H7 (cell line): Measurements from ENCODE around the gene ANK2. TPM values are rescaled to one million over a fixed set of nuclear protein-coding genes. Genes with fewer than 3 reads are reported as not detected.

Experiments used
- DNase-seq: peaks from one replicate; pipeline ENCODE4 v3.0.0; 2012
- H3K27me3 ChIP-seq: 2 replicates; pipeline ENCODE4 v1.6.0; 2011; ENCODE audit warnings: mild to moderate bottlenecking, low read length; ENCODE audit not compliant: control insufficient read depth, insufficient read depth
- H3K36me3 ChIP-seq: replicated peaks from 2 replicates; pipeline ENCODE4 v1.5.1; 2011; ENCODE audit warnings: low read length; ENCODE audit not compliant: control insufficient read depth, insufficient read depth
- H3K4me3 ChIP-seq: 2 replicates; pipeline ENCODE4 v1.5.1; 2011; ENCODE audit warnings: low read depth, mild to moderate bottlenecking, control low read depth, low read length, moderate library complexity; ENCODE audit not compliant: insufficient read depth
- total RNA-seq: library from RNA; depleted of rRNA; stranded (reverse); fragments of >200 nt; shearing (Covaris generic); gene quantifications from 2 replicates; pipeline ENCODE4 v1.2.3, GENCODE V29; 2014

Gene ANK2
- total RNA-seq, 1 experiment from 2014 or later, result 13.3 TPM

DNA sequence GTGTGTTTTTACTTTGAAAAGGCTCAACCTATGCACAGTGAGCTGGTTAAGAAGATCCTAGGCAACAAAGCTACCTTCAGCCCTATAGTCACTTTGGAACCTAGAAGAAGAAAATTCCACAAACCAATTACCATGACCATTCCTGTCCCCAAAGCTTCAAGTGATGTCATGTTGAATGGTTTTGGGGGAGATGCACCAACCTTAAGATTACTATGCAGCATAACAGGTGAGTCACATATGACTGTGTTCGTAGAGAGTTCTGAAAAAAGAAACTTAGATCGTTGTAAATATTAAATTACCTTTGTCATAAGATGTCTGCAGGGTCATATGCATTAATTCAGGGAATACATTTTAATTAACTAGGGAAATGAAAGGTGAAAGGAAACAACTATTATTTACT lies 287.1 kb downstream of the ANK2 start:
- no peak for DNase-seq
- Histone ChIP-seq H3K4me3 (no peak overlapping the region), H3K36me3 (no peaks in the 10 kb centered on the region), H3K27me3 (no peaks in the 10 kb centered on the region)

DNA sequence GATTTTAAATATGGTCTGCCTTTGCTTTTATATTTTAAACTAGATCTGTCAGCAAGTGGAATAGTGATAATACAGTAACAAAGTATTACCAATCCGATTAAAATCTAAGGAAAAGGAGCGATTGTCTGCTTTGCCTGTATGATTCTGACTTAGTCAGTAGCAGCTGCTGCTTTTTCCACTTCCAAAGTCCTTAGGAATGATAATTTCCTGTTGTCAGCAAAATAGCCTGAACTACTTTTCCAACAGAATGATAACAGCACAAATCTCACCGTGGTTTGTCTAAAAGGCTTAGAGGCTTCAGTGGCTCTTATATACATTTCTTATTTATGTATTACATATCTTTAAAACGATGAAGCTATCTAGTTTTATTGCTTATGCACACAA lies 290.0 kb downstream of the ANK2 start:
- no peaks in the 10 kb centered on the region for H3K27me3 ChIP-seq
- H3K36me3 ChIP-seq, result peaks cover 3% of the 10 kb centered on the region
- H3K4me3 ChIP-seq, result no peak overlapping the region
- DNase-seq, result no peak

DNA sequence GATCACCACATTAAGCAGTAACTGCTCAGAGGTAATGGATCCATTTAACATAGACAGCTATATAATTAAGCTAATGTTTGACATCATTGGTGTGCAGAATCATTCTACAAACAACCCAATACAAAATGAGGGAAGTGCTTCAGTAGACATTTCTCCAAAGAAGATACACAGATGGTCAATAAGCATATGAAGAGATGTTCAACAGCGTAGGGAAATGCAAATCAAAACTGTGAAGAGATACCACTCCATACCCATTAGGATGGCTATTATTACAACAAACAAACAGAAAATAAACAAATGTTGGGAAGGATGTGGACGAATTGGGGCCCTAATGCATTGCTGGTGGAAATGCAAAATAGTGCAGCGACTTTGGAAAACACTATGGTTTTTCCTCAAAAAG lies 294.6 kb downstream of the ANK2 start:
- H3K36me3 ChIP-seq, result peaks cover 3% of the 10 kb centered on the region

DNA sequence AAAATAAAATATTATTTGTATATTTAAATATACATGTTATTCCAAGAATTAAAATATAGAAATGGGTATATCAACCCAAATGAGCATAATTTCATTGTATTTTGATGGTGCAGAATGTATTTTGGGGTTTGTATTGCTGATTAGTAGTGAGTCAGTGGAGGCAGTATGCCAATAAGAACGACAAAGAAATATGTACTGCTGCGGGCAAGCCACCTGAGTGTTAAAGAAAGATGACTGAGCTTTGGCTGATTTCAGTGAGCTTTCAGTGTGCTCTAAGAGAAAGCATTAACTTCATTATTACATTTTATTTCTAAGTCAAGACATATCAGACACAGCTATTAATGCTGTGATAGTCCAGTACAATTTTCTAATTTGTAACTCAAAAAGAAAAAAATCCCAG lies 297.8 kb downstream of the ANK2 start:
- H3K36me3 ChIP-seq, result peaks cover 3% of the 10 kb centered on the region
- DNase-seq, result no peak
- no peak overlapping the region for H3K4me3 ChIP-seq
- H3K27me3 ChIP-seq, result no peaks in the 10 kb centered on the region

More for the DNA sequence above, 294.6 kb downstream of the ANK2 start:
- Histone ChIP-seq H3K27me3 (no peaks in the 10 kb centered on the region), H3K4me3 (no peak overlapping the region)
- DNase-seq, result no peak

DNA sequence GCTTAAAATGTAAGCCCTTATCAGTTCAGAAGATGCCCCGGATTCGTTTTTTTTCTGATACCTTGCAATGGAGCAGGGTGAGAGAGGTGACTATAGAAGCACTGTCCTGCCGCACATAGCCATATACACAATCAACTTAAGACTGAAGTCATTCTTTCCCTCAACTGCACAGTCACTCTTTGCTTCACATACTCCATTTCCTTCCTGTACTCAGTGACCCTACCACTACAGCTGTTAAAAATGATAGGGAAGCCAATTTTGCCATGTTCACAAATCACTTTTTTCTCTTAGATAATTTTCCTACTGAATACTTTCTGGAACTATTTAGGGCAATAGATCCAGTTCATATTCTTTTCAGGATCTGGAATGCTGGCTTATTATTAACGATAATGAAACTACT lies 300.0 kb downstream of the ANK2 start:
- Histone ChIP-seq H3K36me3 (no peaks in the 10 kb centered on the region), H3K27me3 (no peaks in the 10 kb centered on the region), H3K4me3 (no peak overlapping the region)
- DNase-seq, result no peak

DNA sequence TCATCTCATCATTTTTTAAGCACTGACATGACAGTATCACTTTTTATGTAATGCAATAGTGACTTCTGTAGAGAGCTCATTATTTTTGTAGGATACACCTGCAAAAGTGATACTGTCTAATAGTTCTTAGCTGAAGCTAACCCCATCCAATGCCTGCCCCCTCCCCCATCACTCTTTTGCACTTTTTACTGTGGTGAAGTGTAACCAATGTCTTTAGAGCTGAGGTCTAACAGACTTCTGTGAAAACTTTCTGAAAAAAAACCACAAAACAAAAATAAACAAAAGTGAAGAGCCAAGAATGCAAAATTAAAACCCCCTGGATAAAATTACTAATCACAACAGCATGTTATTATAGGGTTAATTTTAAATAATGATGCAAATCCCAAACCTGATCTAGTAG lies 301.1 kb downstream of the ANK2 start:
- H3K27me3 ChIP-seq, result no peaks in the 10 kb centered on the region
- no peak overlapping the region for H3K4me3 ChIP-seq
- no peak for DNase-seq
- H3K36me3 ChIP-seq, result no peaks in the 10 kb centered on the region

DNA sequence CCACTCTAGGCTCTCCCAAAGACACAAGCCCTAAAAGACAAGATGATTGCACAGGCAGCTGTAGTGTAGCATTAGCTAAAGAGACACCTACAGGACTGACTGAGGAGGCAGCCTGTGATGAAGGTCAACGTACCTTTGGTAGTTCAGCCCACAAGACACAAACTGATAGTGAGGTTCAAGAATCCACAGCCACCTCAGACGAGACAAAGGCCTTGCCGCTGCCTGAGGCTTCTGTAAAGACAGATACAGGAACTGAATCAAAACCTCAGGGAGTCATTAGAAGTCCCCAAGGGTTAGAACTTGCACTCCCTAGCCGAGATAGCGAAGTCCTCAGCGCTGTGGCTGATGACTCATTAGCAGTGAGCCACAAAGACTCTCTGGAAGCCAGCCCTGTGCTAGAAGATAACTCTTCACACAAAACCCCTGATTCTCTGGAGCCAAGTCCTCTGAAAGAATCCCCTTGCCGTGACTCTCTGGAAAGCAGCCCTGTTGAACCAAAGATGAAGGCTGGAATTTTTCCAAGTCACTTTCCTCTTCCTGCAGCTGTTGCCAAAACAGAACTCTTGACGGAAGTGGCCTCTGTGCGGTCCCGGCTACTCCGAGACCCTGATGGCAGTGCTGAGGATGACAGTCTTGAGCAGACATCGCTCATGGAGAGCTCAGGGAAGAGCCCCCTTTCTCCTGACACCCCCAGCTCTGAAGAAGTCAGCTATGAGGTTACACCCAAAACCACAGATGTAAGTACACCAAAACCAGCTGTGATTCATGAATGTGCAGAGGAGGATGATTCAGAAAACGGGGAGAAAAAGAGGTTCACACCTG lies 306.3 kb downstream of the ANK2 start:
- H3K27me3 ChIP-seq, result no peaks in the 10 kb centered on the region
- H3K4me3 ChIP-seq, result no peak overlapping the region
- H3K36me3 ChIP-seq, result no peaks in the 10 kb centered on the region
- no peak for DNase-seq

DNA sequence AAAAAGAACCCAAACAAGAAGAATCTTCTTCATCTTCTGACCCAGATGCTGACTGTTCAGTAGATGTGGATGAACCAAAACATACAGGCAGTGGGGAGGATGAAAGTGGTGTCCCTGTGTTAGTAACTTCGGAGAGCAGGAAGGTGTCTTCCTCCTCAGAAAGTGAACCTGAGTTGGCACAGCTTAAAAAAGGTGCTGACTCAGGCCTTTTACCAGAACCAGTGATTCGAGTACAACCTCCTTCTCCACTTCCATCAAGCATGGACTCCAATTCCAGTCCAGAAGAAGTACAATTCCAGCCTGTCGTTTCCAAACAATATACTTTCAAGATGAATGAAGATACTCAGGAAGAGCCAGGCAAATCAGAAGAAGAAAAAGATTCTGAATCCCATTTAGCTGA lies 307.0 kb downstream of the ANK2 start:
- Histone ChIP-seq H3K36me3 (no peaks in the 10 kb centered on the region), H3K27me3 (no peaks in the 10 kb centered on the region), H3K4me3 (no peak overlapping the region)
- DNase-seq, result no peak

DNA sequence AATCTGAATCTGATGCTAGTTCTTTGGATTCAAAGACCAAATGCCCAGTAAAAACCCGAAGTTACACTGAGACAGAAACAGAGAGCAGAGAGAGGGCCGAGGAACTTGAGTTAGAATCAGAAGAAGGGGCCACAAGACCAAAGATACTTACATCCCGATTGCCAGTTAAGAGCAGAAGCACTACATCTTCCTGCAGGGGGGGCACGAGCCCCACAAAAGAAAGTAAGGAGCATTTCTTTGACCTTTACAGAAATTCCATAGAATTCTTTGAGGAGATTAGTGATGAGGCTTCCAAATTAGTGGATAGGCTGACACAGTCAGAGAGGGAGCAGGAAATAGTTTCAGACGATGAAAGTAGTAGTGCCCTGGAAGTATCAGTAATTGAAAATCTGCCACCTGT lies 309.3 kb downstream of the ANK2 start:
- Histone ChIP-seq H3K4me3 (no peak overlapping the region), H3K27me3 (no peaks in the 10 kb centered on the region), H3K36me3 (0 out of 2 replicates have a peak, but pooled peaks cover 1% of the 10 kb centered on the region)
- no peak for DNase-seq

DNA sequence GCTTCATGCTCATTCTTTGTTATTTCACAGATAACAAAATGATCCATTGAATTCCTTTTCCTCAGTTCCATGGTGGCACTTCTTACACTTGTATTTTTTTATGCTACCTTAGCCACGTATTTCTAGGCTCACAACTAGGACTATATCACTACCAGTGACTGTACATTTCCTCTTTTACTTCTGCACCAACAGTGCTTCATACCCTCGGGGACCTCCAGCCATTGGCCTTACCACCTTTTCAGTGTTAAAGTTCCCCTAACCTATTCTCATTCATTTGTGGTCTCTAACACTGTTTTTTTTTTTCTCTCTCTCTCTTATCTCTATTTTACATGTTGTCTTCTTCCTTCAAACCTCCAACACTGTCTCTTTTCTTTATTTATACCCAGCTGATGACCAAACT lies 315.9 kb downstream of the ANK2 start:
- no peak for DNase-seq
- H3K36me3 ChIP-seq, result peaks cover 4% of the 10 kb centered on the region
- no peaks in the 10 kb centered on the region for H3K27me3 ChIP-seq
- H3K4me3 ChIP-seq, result no peak overlapping the region

DNA sequence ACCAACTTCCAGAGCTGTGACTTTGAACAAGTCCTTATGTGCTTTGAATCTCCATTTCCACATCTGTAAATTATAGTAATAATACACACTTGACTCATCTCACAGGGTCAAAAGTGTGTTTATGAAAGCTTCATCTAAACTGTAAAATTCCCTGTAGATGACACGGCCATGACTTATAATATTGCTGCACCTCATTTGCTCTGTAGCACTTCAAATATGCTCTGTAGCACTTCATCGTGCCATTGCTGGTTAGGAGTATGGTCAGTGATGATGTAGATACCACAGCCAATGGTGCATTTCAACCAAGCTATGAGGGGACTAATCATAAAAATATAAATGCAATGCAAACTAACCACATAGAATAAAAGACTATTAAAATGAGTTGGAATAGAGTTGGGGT lies 318.6 kb downstream of the ANK2 start:
- H3K36me3 ChIP-seq, result peaks cover 5% of the 10 kb centered on the region
- H3K27me3 ChIP-seq, result no peaks in the 10 kb centered on the region
- no peak overlapping the region for H3K4me3 ChIP-seq
- no peak for DNase-seq

DNA sequence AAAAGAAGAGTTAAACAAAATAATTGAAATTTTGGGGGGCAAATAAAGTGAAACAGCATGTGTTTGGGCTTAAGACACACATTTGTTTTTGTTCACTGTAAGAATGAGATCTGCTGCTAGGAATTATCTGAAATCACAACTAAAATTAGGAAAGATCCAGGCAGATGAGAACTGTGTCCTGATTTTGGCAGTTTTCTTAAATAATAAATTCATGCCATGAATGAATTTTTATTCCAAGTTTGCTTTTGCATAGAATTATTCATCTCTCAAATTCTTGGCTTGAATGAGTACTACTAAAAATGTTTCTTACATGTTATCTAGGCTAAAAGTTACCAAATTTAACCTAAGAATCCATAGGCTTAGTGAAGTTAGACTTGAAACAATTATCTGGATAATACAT lies 321.7 kb downstream of the ANK2 start:
- no peak for DNase-seq
- H3K27me3 ChIP-seq, result no peaks in the 10 kb centered on the region
- H3K4me3 ChIP-seq, result no peak overlapping the region
- peaks cover 6% of the 10 kb centered on the region for H3K36me3 ChIP-seq

DNA sequence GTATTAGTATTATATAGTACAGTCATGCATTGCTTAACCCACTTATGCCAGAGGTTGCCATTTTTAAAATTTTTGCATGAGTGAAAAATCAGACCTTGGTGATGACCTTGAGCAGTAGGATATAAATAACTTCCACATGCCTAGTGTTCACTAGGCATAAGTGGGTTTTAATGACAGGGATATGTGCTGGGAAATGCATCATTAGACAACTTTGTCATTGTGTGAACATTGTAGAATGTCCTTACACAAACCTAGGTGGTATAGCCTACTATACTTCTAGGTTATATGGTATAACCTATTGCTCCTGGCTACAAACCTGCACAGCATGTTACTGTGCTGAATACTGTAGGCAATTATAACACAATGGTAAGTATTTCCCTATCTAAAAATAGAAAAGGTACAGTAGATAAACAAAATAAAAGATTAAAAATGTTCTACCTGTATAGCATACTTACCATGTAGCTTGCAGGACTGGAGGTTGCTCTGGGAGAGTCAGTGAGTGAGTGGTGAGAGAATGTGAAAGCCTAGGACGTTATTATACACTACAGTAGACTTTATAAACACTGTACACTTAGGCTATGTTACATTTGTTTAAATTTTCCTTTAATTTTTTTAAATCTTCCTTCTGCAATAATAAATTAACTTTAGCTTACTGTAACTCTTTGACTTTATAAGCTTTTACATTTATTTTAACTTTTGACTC lies 326.7 kb downstream of the ANK2 start:
- peaks cover 3% of the 10 kb centered on the region for H3K36me3 ChIP-seq
- no peak for DNase-seq
- H3K4me3 ChIP-seq, result no peak overlapping the region
- H3K27me3 ChIP-seq, result no peaks in the 10 kb centered on the region

DNA sequence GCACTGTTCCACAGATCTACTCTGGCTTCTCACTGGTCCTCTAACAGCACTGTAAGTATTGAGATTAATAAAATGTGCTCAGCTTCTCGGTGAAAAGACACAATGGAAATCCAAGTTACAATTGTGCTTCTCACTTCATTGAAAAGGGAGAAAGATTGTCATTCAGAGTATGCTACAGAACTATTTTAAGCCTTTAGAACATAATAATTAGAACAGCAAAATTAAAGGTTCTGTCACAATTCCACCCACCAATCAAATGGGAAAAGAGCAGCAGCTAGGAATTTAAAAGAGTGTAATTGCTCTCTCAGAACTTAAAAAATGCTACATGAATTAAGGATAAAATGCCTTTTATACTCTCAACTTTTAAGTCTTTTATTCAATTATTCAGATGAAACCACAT lies 329.4 kb downstream of the ANK2 start:
- no peak overlapping the region for H3K4me3 ChIP-seq
- peaks cover 4% of the 10 kb centered on the region for H3K36me3 ChIP-seq
- H3K27me3 ChIP-seq, result no peaks in the 10 kb centered on the region
- no peak for DNase-seq

DNA sequence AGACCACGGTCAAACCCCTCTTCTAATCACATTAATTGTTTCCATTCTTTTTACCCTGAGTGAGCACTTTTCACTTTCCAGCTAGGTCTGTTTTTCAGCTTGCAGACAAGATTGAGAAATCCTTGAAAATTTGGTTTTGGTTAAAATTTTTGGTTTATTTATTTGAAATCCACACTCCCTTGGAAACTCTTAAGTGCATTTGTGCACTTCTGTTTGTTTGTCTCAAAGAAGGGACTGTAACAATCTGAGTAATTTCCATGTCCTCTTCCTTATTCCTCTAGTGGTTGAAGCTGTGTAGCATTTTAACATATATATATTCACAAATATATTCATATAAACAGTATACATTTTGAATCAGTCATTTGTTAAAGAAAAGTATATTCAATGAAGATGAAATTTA lies 333.3 kb downstream of the ANK2 start:
- Histone ChIP-seq H3K36me3 (peaks cover 2% of the 10 kb centered on the region; the same call in 1 of the 2 replicates), H3K27me3 (no peaks in the 10 kb centered on the region), H3K4me3 (no peak overlapping the region)
- DNase-seq, result no peak
